Right forelimb (tissue), 1 donor: Measurements from ENCODE around the gene VPS26B.
"Not testable (repeated sequence)": the region's sequence is repeated elsewhere in the genome, so short reads cannot be mapped to it uniquely, and the experiment has no call there.

Source experiments
- DNase-seq: peaks from one replicate; pipeline ENCODE4 v3.0.0-alpha.2; 2018

VPS26B gene

GRCh38 chr11:134283461-134284230 lies 59.2 kb downstream of the VPS26B start:
- DNase-seq = no peak

- DNase-seq = not testable (repeated sequence)
Measured at GRCh38 chr11:134284349-134284748, 59.9 kb downstream of the VPS26B start.

GRCh38 chr11:134287561-134287960 lies 63.1 kb downstream of the VPS26B start:
- no peak for DNase-seq

GRCh38 chr11:134288486-134288885 lies 64.0 kb downstream of the VPS26B start:
- no peak for DNase-seq

GRCh38 chr11:134289167-134289566 lies 64.7 kb downstream of the VPS26B start:
- no peak for DNase-seq

- no peak for DNase-seq
Measured at GRCh38 chr11:134289789-134290188, 65.3 kb downstream of the VPS26B start.

- no peak for DNase-seq
Measured at GRCh38 chr11:134290646-134291045, 66.2 kb downstream of the VPS26B start.

- DNase-seq = no peak
Measured at GRCh38 chr11:134291196-134291595, 66.7 kb downstream of the VPS26B start.

- DNase-seq = no peak
Measured at GRCh38 chr11:134292661-134293060, 68.2 kb downstream of the VPS26B start.

GRCh38 chr11:134293119-134294113 lies 68.9 kb downstream of the VPS26B start:
- no peak for DNase-seq

- DNase-seq = no peak
Measured at GRCh38 chr11:134294664-134295063, 70.2 kb downstream of the VPS26B start.
